ENCODE measurements around the gene FBH1. TPM values are rescaled to one million over a fixed set of nuclear protein-coding genes. Genes with fewer than 3 reads are reported as not detected.

Gene FBH1
- total RNA-seq, 1 experiment from 2014 or later = 22.0 TPM

GRCh38 chr10:5919568-5919967, 29.5 kb downstream of the FBH1 start:
- Histone ChIP-seq H3K27ac (ENCODE audit: low read length) (no peak overlapping the region), H3K9me2 (replicated peaks; ENCODE audit: low read length) (no peaks in the 10 kb centered on the region), H3K9ac (ENCODE audit: low read length) (no peak overlapping the region), H3K9me3 (ENCODE audit: low read length) (no peaks in the 10 kb centered on the region), H3K36me3 (ENCODE audit: low read depth, low read length) (no peaks in the 10 kb centered on the region; the same call in 1 of the 2 replicates), H3K4me3 (ENCODE audit: low read length) (no peak overlapping the region), H3F3A (ENCODE audit: low read length, unreplicated experiment) (no peaks in the 10 kb centered on the region), H3K79me2 (ENCODE audit: low read length) (no peaks in the 10 kb centered on the region), H3K27me3 (ENCODE audit: low read length) (no peaks in the 10 kb centered on the region), H4K20me1 (ENCODE audit: low read length) (no peaks in the 10 kb centered on the region), H3K4me1 (ENCODE audit: insufficient read depth, low read length) (no peaks in the 10 kb centered on the region), H2AFZ (ENCODE audit: low read length) (no peak overlapping the region), H3K4me2 (ENCODE audit: low read length) (no peak overlapping the region)
- no peak for ATAC-seq
- intact Hi-C loops (cut with micrococcal nuclease) = no loop called here
- TF ChIP-seq EZH2phosphoT487 (IDR thresholded peaks at IDR 0.05; ENCODE audit: borderline replicate concordance, low read length) (no peak), CTCF (conservative IDR thresholded peaks at IDR 0.05; ENCODE audit: low read depth, low read length) (no peak), EZH2 (IDR thresholded peaks at IDR 0.05; ENCODE audit: low read length, unreplicated experiment) (no peak)
- ChIA-PET POLR2A (ENCODE audit: unreplicated experiment) (no interaction called here), CTCF (no interaction called here)
- BruUV-seq (replicated peaks) = no TSS peak
- no peak for DNase-seq

GRCh38 chr10:5921746-5922145, 31.7 kb downstream of the FBH1 start:
- H3K4me2 ChIP-seq (ENCODE audit: low read length) = no peak overlapping the region
- POLR2A ChIA-PET (ENCODE audit: unreplicated experiment) = no interaction called here
- CTCF ChIA-PET = no interaction called here
- no peak overlapping the region for H3K27ac ChIP-seq (ENCODE audit: low read length)
- H3K36me3 ChIP-seq (ENCODE audit: low read depth, low read length) = no peaks in the 10 kb centered on the region
- TF ChIP-seq CTCF (conservative IDR thresholded peaks at IDR 0.05; ENCODE audit: low read depth, low read length) (no peak), EZH2phosphoT487 (IDR thresholded peaks at IDR 0.05; ENCODE audit: borderline replicate concordance, low read length) (no peak), EZH2 (IDR thresholded peaks at IDR 0.05; ENCODE audit: low read length, unreplicated experiment) (no peak)
- H3K9me2 ChIP-seq (replicated peaks; ENCODE audit: low read length) = no peaks in the 10 kb centered on the region
- H3K9ac ChIP-seq (ENCODE audit: low read length) = no peak overlapping the region
- no TSS peak for BruUV-seq (replicated peaks)
- H3K4me1 ChIP-seq (ENCODE audit: insufficient read depth, low read length) = no peaks in the 10 kb centered on the region
- H3F3A ChIP-seq (ENCODE audit: low read length, unreplicated experiment) = no peaks in the 10 kb centered on the region
- no peak for ATAC-seq
- intact Hi-C loops (cut with micrococcal nuclease) = no loop called here
- no peaks in the 10 kb centered on the region for H3K79me2 ChIP-seq (ENCODE audit: low read length)
- no peak for DNase-seq
- H3K27me3 ChIP-seq (ENCODE audit: low read length) = no peaks in the 10 kb centered on the region
- H3K4me3 ChIP-seq (ENCODE audit: low read length) = no peak overlapping the region
- no peak overlapping the region for H2AFZ ChIP-seq (ENCODE audit: low read length)
- no peaks in the 10 kb centered on the region for H4K20me1 ChIP-seq (ENCODE audit: low read length)
- no peaks in the 10 kb centered on the region for H3K9me3 ChIP-seq (ENCODE audit: low read length)

GRCh38 chr10:5924889-5925288, 34.8 kb downstream of the FBH1 start:
- TF ChIP-seq CTCF (conservative IDR thresholded peaks at IDR 0.05; ENCODE audit: low read depth, low read length) (no peak), EZH2 (IDR thresholded peaks at IDR 0.05; ENCODE audit: low read length, unreplicated experiment) (no peak), EZH2phosphoT487 (IDR thresholded peaks at IDR 0.05; ENCODE audit: borderline replicate concordance, low read length) (no peak)
- Histone ChIP-seq H3K9me2 (replicated peaks; ENCODE audit: low read length) (no peaks in the 10 kb centered on the region), H3K27me3 (ENCODE audit: low read length) (no peaks in the 10 kb centered on the region), H3K36me3 (ENCODE audit: low read depth, low read length) (no peaks in the 10 kb centered on the region), H3F3A (ENCODE audit: low read length, unreplicated experiment) (no peaks in the 10 kb centered on the region), H3K79me2 (ENCODE audit: low read length) (no peaks in the 10 kb centered on the region), H3K4me1 (ENCODE audit: insufficient read depth, low read length) (no peaks in the 10 kb centered on the region), H3K9me3 (ENCODE audit: low read length) (no peaks in the 10 kb centered on the region), H2AFZ (ENCODE audit: low read length) (no peak overlapping the region), H3K9ac (ENCODE audit: low read length) (no peak overlapping the region), H4K20me1 (ENCODE audit: low read length) (no peaks in the 10 kb centered on the region), H3K4me3 (ENCODE audit: low read length) (no peak overlapping the region), H3K27ac (ENCODE audit: low read length) (no peak overlapping the region), H3K4me2 (ENCODE audit: low read length) (no peak overlapping the region)
- intact Hi-C loops (cut with micrococcal nuclease) = no loop called here
- DNase-seq (no peak), ATAC-seq (no peak)
- no TSS peak for BruUV-seq (replicated peaks)
- ChIA-PET POLR2A (ENCODE audit: unreplicated experiment) (no interaction called here), CTCF (no interaction called here)
